IMR-90 (cell line): Measurements from ENCODE around the gene INPP5A. TPM values are rescaled to one million over a fixed set of nuclear protein-coding genes. Genes with fewer than 3 reads are reported as not detected.

Experiments used
- ATAC-seq: fragments of 200-7000 bp; cut with Tn5 transposase; 2 replicates; pipeline ENCODE4 v1.9.1; 2020; ENCODE audit warnings: low read depth, mild to moderate bottlenecking, moderate library complexity
- BruUV-seq: library from RNA; stranded (reverse); fragments of 400-500 nt; replicated peaks from 2 replicates; lab custom pipeline; 2021; lab: Mats Ljungman, UMichigan
- CTCF ChIA-PET: fragments of 300-600 bp; formaldehyde crosslinking; extraction: SDS; loops from one replicate; lab custom pipeline; 2021; ENCODE audit warnings: antibody characterized with exemption; lab: Yijun Ruan, JAX
- POLR2A ChIA-PET: fragments of 300-600 bp; sonication (Branson Sonifier 250); formaldehyde crosslinking; loops from one replicate; lab custom pipeline; 2022; ENCODE audit warnings: antibody characterized with exemption; ENCODE audit not compliant: unreplicated experiment; lab: Charles Lee
- DNase-seq: peaks from one replicate; pipeline ENCODE4 v3.0.0; 2013
- H2AFZ ChIP-seq: replicated peaks from 2 replicates; pipeline ENCODE3; 2013; ENCODE audit warnings: low read length, mild to moderate bottlenecking; ENCODE audit not compliant: poor library complexity
- H2AK5ac ChIP-seq: 2 replicates; pipeline ENCODE4 v1.6.1; 2013; ENCODE audit warnings: low read depth, low read length, inconsistent platforms
- H2AK9ac ChIP-seq: replicated peaks from 2 replicates; pipeline ENCODE3; 2013; ENCODE audit warnings: mild to moderate bottlenecking, low read depth, low read length, moderate library complexity; ENCODE audit not compliant: poor library complexity
- H2BK120ac ChIP-seq: 2 replicates; pipeline ENCODE4 v1.6.1; 2013; ENCODE audit warnings: low read depth, low read length, inconsistent platforms
- H2BK15ac ChIP-seq: 3 replicates; pipeline ENCODE4 v1.6.1; 2013; ENCODE audit warnings: low read depth, low read length, inconsistent platforms
- H2BK20ac ChIP-seq: 2 replicates; pipeline ENCODE4 v1.6.1; 2013; ENCODE audit warnings: low read depth, mild to moderate bottlenecking, inconsistent platforms, low read length, moderate library complexity
- H2BK5ac ChIP-seq: 2 replicates; pipeline ENCODE4 v1.6.1; 2013; ENCODE audit warnings: mild to moderate bottlenecking, low read depth, low read length, inconsistent platforms; ENCODE audit not compliant: poor library complexity, severe bottlenecking
- H3K14ac ChIP-seq: replicated peaks from 2 replicates; pipeline ENCODE4 v1.6.1; 2013; ENCODE audit warnings: low read depth, low read length, inconsistent platforms
- H3K18ac ChIP-seq: 2 replicates; pipeline ENCODE4 v1.6.1; 2013; ENCODE audit warnings: low read depth, low read length, control low read depth
- H3K23ac ChIP-seq: 2 replicates; pipeline ENCODE4 v1.6.1; 2013; ENCODE audit warnings: low read depth, low read length, inconsistent platforms
- H3K27ac ChIP-seq: 2 replicates; pipeline ENCODE4 v1.5.1; 2013; ENCODE audit warnings: mild to moderate bottlenecking, control low read depth, low read length; ENCODE audit not compliant: insufficient read depth
- H3K27me3 ChIP-seq: 2 replicates; pipeline ENCODE4 v1.6.1; 2013; ENCODE audit warnings: low read length; ENCODE audit not compliant: control insufficient read depth, insufficient read depth
- H3K36me3 ChIP-seq: 2 replicates; pipeline ENCODE4 v1.6.1; 2013; ENCODE audit warnings: low read length, mixed read lengths; ENCODE audit not compliant: control insufficient read depth, insufficient read depth
- H3K4ac ChIP-seq: 2 replicates; pipeline ENCODE4 v1.6.1; 2013; ENCODE audit warnings: low read depth, low read length, inconsistent platforms
- H3K4me1 ChIP-seq: 2 replicates; pipeline ENCODE4 v1.6.1; 2013; ENCODE audit warnings: low read length, mixed read lengths; ENCODE audit not compliant: control insufficient read depth, insufficient read depth
- H3K4me2 ChIP-seq: 2 replicates; pipeline ENCODE4 v1.6.1; 2013; ENCODE audit warnings: low read depth, mild to moderate bottlenecking, control low read depth, low read length, moderate library complexity
- H3K4me3 ChIP-seq: 2 replicates; pipeline ENCODE4 v1.5.1; 2013; ENCODE audit warnings: low read depth, mild to moderate bottlenecking, control low read depth, low read length, moderate library complexity; ENCODE audit not compliant: insufficient read depth
- H3K56ac ChIP-seq: 2 replicates; pipeline ENCODE4 v1.6.1; 2013; ENCODE audit warnings: low read length, inconsistent platforms; ENCODE audit not compliant: insufficient read depth; ENCODE audit errors: extremely low read depth
- H3K79me1 ChIP-seq, 2 experiments: 2 replicates each; pipeline ENCODE4 v1.6.1; 2013; ENCODE audit warnings: low read length in 2 of 2, inconsistent platforms in 1 of 2, low read depth in 1 of 2
- H3K9ac ChIP-seq: 2 replicates; pipeline ENCODE4 v1.6.1; 2013; ENCODE audit warnings: low read depth, low read length, control low read depth
- H3K9me1 ChIP-seq: 2 replicates; pipeline ENCODE4 v1.6.1; 2013; ENCODE audit warnings: low read length, inconsistent platforms; ENCODE audit not compliant: insufficient read depth
- H3K9me3 ChIP-seq: 2 replicates; pipeline ENCODE4 v1.6.1; 2013; ENCODE audit warnings: low read length; ENCODE audit not compliant: control insufficient read depth, insufficient read depth
- H4K20me1 ChIP-seq: 2 replicates; pipeline ENCODE4 v1.6.1; 2013; ENCODE audit warnings: low read length, inconsistent platforms; ENCODE audit not compliant: insufficient read depth
- H4K5ac ChIP-seq: 2 replicates; pipeline ENCODE4 v1.6.1; 2013; ENCODE audit warnings: mild to moderate bottlenecking, low read depth, low read length, control low read depth
- H4K8ac ChIP-seq, 2 experiments: 2 replicates each; pipeline ENCODE4 v1.6.1; 2013; ENCODE audit warnings: low read depth in 2 of 2, low read length in 2 of 2, control low read depth in 1 of 2, inconsistent platforms in 1 of 2
- H4K91ac ChIP-seq: 2 replicates; pipeline ENCODE4 v1.6.1; 2013; ENCODE audit warnings: low read depth, low read length, inconsistent platforms; ENCODE audit not compliant: insufficient read depth
- FOS ChIP-seq: fragments of 150-350 bp; IDR thresholded peaks from 2 replicates; pipeline ENCODE4 v1.6.1; 2016; ENCODE audit warnings: low read depth, low read length
- RAD21 ChIP-seq: IDR thresholded peaks from 2 replicates; pipeline ENCODE4 v1.6.1; 2012; ENCODE audit warnings: low read length, improper control_type of control experiment
- RFX5 ChIP-seq: IDR thresholded peaks from 2 replicates; pipeline ENCODE4 v1.8.0; 2012; ENCODE audit warnings: low read depth, mild to moderate bottlenecking, low read length, moderate library complexity
- WGBS, 2 experiments: methylation state at CpG; one replicate each; pipeline versions ENCODE4 v1.1.5 to v1.1.7; 2013; ENCODE audit warnings: missing lambda C conversion rate in 2 of 2; ENCODE audit not compliant: insufficient read length in 1 of 2; ENCODE audit errors: extremely low coverage in 2 of 2; 5-methylcytosine and 5-hydroxymethylcytosine counted together
- dilution Hi-C: fragments of 300-500 bp; cut with HindIII; formaldehyde crosslinking; loops from one replicate; pipeline ENCODE4 v1.14.3; 2018; ENCODE audit warnings: low sequenced_read_pairs; ENCODE audit not compliant: unreplicated experiment
- in situ Hi-C: fragments of 300-500 bp; cut with MboI; formaldehyde crosslinking; loops from 3 replicates; pipeline ENCODE4 v1.14.3; 2019; ENCODE audit warnings: low sequenced_read_pairs, inconsistent platforms, mixed read lengths
- intact Hi-C: fragments of 100-400 bp; cut with micrococcal nuclease; formaldehyde crosslinking; loops from 2 replicates; pipeline ENCODE4 v1.10.0; 2022
- polyA plus RNA-seq, 3 experiments: library from polyadenylated mRNA; depleted of rRNA; stranded (reverse); fragments of >200 nt; gene quantifications; 2 replicates each; pipeline ENCODE4 v1.2.3, GENCODE V29; 2012; ENCODE audit warnings: low replicate concordance in 1 of 3
- total RNA-seq: library from RNA; depleted of rRNA; stranded (reverse); fragments of >200 nt; gene quantifications from 2 replicates; pipeline ENCODE4 v1.2.3, GENCODE V29; 2012

The INPP5A gene
- total and polyA plus RNA-seq, 2 of the 4 experiments (the other 2 are of a cell fraction): 21.4 to 36.7 TPM

DNA sequence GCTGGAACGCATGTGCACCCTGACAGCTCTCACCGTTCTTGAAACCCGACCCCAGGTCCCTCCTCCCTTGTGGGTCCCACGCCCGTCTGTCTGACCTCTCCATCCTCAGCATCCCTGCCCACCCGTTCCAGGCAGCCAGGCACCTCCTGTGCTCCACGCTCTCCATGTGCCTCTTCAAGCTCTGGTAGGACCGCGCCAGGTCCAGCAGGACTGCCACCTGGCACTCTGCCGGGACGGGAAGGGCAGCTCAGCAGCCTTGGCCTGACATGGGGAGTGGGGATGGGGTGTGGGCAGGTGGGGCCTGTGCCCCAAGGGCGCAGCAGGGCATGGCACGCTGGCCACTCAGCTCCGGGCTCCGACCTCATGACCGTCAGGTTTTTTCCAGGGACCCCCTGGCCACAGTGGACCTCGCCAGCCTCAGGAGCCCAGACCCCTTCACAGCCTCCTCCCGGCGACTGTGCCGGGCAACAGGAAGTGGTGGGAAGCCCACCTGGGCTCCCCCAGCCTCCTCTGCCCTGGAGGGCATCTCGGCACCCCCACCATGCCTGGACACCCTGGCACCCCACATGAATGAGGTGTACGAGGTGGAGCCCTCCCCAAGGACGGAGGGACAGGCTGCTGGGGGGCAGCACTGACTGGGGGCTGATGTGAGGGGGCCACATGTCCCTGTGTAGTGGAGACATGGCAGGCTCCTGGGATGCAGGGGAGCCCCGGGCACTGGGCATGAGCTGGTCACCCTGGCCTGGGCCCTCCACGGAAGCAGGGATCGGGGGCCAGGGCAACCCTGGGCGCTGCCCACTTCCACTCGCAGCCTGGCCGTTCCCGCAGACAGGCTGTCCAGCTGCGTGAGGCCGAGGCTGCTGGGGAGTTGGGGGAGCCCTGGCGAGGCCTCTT lies 273.5 kb downstream of the INPP5A start:
- Histone ChIP-seq H2AK9ac (no peak overlapping the region), H3K9me3 (no peaks in the 10 kb centered on the region), H3K4me3 (no peak overlapping the region), H3K27me3 (peaks cover 24% of the 10 kb centered on the region; the same call in 1 of the 2 replicates), H2AK5ac (no peak overlapping the region), H3K9me1 (no peaks in the 10 kb centered on the region), H2AFZ (no peak overlapping the region), H3K4me1 (no peaks in the 10 kb centered on the region), H3K14ac (no peak overlapping the region), H3K56ac (no peak overlapping the region), H2BK15ac (no peak overlapping the region), H2BK5ac (no peak overlapping the region), H3K18ac (no peak overlapping the region), H2BK120ac (no peak overlapping the region), H3K9ac (no peak overlapping the region), H4K8ac (no peak overlapping the region), H3K27ac (no peak overlapping the region), H3K23ac (no peak overlapping the region), H4K91ac (no peak overlapping the region), H3K4ac (no peak overlapping the region), H4K5ac (no peak overlapping the region), H3K79me1 (no peaks in the 10 kb centered on the region), H2BK20ac (no peak overlapping the region), H4K20me1 (no peaks in the 10 kb centered on the region), H3K4me2 (no peak overlapping the region), H3K36me3 (no peaks in the 10 kb centered on the region)
- no peak for TF ChIP-seq RFX5
- TF ChIP-seq RAD21: no peak
- TF ChIP-seq FOS: no peak
- ChIA-PET POLR2A (no interaction called here), CTCF (no interaction called here)
- no TSS peak for BruUV-seq
- ATAC-seq (no peak), DNase-seq (no peak)
- dilution Hi-C loops (no loop called here), in situ Hi-C loops (no loop called here), intact Hi-C loops (no loop called here)
- WGBS, 2 experiments: 37% methylated on average over 8 of the region's 33 CpGs; no CpG with 5 or more reads in 1 of the 2 experiments
